ENCODE results near the gene USP36. TPM values are rescaled to one million over a fixed set of nuclear protein-coding genes. Genes with fewer than 3 reads are reported as not detected.

USP36 gene
- polyA plus RNA-seq, 1 donor (not counting 4 experiments of a cell fraction or from before 2014, with no cell fraction given), result 25.2 TPM

DNA sequence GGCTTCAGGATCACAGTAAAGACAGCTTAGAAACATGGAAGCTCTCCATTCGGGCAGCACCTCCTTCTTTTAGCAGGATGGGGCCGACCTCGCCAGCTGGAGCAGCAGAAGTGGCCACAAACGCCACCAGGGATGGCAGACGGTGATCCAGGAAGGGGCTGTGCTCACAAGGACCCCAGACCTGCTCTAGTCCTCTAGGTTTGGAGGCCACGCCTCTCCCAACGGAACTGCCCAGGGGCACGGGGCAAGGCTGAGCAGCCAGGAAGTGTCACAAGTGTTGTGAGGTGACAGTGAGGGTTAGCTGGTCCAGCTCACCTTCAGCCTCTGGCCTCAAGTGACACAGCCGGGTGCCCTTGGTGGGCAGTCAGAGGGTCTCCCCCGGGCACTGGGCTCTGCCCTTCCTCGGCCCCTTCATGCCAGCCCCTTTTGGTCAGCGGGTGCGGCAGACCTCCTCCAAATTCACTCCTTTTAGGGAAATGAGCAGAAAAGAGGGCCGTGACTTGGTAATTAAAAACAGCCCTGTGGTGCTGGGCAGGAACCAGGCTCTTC is 42.0 kb upstream of the USP36 start:
- no peaks in the 10 kb centered on the region for H3K79me2 ChIP-seq (ENCODE audit: control insufficient read depth, insufficient read depth, low read length)
- TF ChIP-seq, protein P1, sequence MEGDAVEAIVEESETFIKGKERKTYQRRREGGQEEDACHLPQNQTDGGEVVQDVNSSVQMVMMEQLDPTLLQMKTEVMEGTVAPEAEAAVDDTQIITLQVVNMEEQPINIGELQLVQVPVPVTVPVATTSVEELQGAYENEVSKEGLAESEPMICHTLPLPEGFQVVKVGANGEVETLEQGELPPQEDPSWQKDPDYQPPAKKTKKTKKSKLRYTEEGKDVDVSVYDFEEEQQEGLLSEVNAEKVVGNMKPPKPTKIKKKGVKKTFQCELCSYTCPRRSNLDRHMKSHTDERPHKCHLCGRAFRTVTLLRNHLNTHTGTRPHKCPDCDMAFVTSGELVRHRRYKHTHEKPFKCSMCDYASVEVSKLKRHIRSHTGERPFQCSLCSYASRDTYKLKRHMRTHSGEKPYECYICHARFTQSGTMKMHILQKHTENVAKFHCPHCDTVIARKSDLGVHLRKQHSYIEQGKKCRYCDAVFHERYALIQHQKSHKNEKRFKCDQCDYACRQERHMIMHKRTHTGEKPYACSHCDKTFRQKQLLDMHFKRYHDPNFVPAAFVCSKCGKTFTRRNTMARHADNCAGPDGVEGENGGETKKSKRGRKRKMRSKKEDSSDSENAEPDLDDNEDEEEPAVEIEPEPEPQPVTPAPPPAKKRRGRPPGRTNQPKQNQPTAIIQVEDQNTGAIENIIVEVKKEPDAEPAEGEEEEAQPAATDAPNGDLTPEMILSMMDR (optimal IDR thresholded peaks at IDR 0.05 in 1 of 3, IDR thresholded peaks at IDR 0.05 in 1 of 3, conservative IDR thresholded peaks at IDR 0.05 in 1 of 3; ENCODE audit: extremely low read depth in 1 of 3, insufficient read depth in 2 of 3, low read length in 3 of 3), result no peak
- no peak for TF ChIP-seq EZH2 (IDR thresholded peaks at IDR 0.05; ENCODE audit: low read length)
- no peak overlapping the region for H3K4me3 ChIP-seq (ENCODE audit: control insufficient read depth in 2 of 3, extremely low read depth in 1 of 3, insufficient read depth in 2 of 3, low read depth in 1 of 3, low read length in 3 of 3)
- H3K9me1 ChIP-seq (ENCODE audit: control insufficient read depth, extremely low read depth, insufficient read depth, low read length), result no peaks in the 10 kb centered on the region
- H3K36me3 ChIP-seq (ENCODE audit: control insufficient read depth in 2 of 2, extremely low read depth in 1 of 2, insufficient read depth in 2 of 2, low read length in 2 of 2), result no peaks in the 10 kb centered on the region
- H3K9me3 ChIP-seq (ENCODE audit: control insufficient read depth, low read depth, low read length), result no peaks in the 10 kb centered on the region
- no peak overlapping the region for H3K9ac ChIP-seq (ENCODE audit: control insufficient read depth, extremely low read depth, insufficient read depth, low read length)
- dilution Hi-C loops (cut with MboI; ENCODE audit: extremely low pct_ligation_motif_present, low sequenced_read_pairs), result no loop called here
- no peak overlapping the region for H2AFZ ChIP-seq (ENCODE audit: control insufficient read depth, low read length)
- DNase-seq (ENCODE audit: low read depth, low spot score) (no peak), FAIRE-seq (no peak)
- H3K27me3 ChIP-seq (ENCODE audit: control insufficient read depth, extremely low read depth, insufficient read depth, low read length), result peaks cover 5% of the 10 kb centered on the region
- no peak overlapping the region for H3K4me2 ChIP-seq (ENCODE audit: control insufficient read depth, extremely low read depth, insufficient read depth, low read depth, low read length)
- H4K20me1 ChIP-seq (ENCODE audit: control insufficient read depth, extremely low read depth, insufficient read depth, low read length), result no peaks in the 10 kb centered on the region
- peaks cover 9% of the 10 kb centered on the region for H3K4me1 ChIP-seq (ENCODE audit: control insufficient read depth, extremely low read depth, insufficient read depth, low read length)
- no peak overlapping the region for H3K27ac ChIP-seq (ENCODE audit: control insufficient read depth, insufficient read depth, low read length)

DNA sequence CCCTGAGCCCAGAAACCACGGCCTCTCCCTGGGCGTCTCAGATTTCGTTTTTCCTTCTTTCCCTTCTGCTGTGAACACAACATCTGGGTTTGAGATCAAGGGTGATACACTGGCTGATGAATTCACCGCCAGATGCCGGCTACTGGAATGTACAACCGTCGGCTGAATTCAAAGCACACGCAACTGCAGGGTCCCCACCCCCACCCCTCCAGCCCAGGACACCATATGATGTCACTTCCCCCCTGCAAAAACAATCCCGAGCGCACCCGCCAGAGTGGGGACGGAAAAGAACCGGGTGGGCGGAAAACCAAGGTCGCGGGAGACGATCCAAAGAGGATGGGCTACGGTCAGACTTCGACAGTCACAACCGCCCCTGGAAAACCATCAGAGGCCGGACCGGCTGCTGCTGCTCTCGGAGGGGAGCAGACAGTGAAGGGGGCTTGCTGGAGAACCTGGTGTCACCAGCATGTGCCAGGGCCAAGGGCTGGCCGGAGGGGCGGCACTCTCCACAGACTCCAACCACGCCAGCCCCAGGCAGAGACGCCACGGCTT is 39.1 kb upstream of the USP36 start:
- TF ChIP-seq EZH2 (IDR thresholded peaks at IDR 0.05; ENCODE audit: low read length), result no peak
- TF ChIP-seq, protein P1 (optimal IDR thresholded peaks at IDR 0.05 in 1 of 3, IDR thresholded peaks at IDR 0.05 in 1 of 3, conservative IDR thresholded peaks at IDR 0.05 in 1 of 3; ENCODE audit: extremely low read depth in 1 of 3, insufficient read depth in 2 of 3, low read length in 3 of 3), result no peak
- H3K79me2 ChIP-seq (ENCODE audit: control insufficient read depth, insufficient read depth, low read length), result no peaks in the 10 kb centered on the region
- H3K27me3 ChIP-seq (ENCODE audit: control insufficient read depth, extremely low read depth, insufficient read depth, low read length), result no peaks in the 10 kb centered on the region
- no peak overlapping the region for H2AFZ ChIP-seq (ENCODE audit: control insufficient read depth, low read length)
- DNase-seq (ENCODE audit: low read depth, low spot score) (no peak), FAIRE-seq (no peak)
- no peak overlapping the region for H3K4me2 ChIP-seq (ENCODE audit: control insufficient read depth, extremely low read depth, insufficient read depth, low read depth, low read length)
- H3K36me3 ChIP-seq (ENCODE audit: control insufficient read depth in 2 of 2, extremely low read depth in 1 of 2, insufficient read depth in 2 of 2, low read length in 2 of 2), result no peaks in the 10 kb centered on the region
- no peak overlapping the region for H3K27ac ChIP-seq (ENCODE audit: control insufficient read depth, insufficient read depth, low read length)
- dilution Hi-C loops (cut with MboI; ENCODE audit: extremely low pct_ligation_motif_present, low sequenced_read_pairs), result no loop called here
- H3K4me1 ChIP-seq (ENCODE audit: control insufficient read depth, extremely low read depth, insufficient read depth, low read length), result peaks cover 9% of the 10 kb centered on the region
- H3K9ac ChIP-seq (ENCODE audit: control insufficient read depth, extremely low read depth, insufficient read depth, low read length), result no peak overlapping the region
- H4K20me1 ChIP-seq (ENCODE audit: control insufficient read depth, extremely low read depth, insufficient read depth, low read length), result no peaks in the 10 kb centered on the region
- no peak overlapping the region for H3K4me3 ChIP-seq (ENCODE audit: control insufficient read depth in 2 of 3, extremely low read depth in 1 of 3, insufficient read depth in 2 of 3, low read depth in 1 of 3, low read length in 3 of 3)
- no peaks in the 10 kb centered on the region for H3K9me3 ChIP-seq (ENCODE audit: control insufficient read depth, low read depth, low read length)
- H3K9me1 ChIP-seq (ENCODE audit: control insufficient read depth, extremely low read depth, insufficient read depth, low read length), result no peaks in the 10 kb centered on the region
